Glutamatergic neuron (in vitro differentiated cells): ENCODE data around the gene DDX42. TPM values are rescaled to one million over a fixed set of nuclear protein-coding genes. Genes with fewer than 3 reads are reported as not detected.
"Not testable (repeated sequence)": the region's sequence is repeated elsewhere in the genome, so short reads cannot be mapped to it uniquely, and the experiment has no call there.

ENCODE experiments used
- DNase-seq: peaks from one replicate; pipeline ENCODE4 v3.0.0; 2022
- H3K27ac Mint-ChIP-seq: one replicate; pipeline ENCODE4 v1.8.0; 2020; ENCODE audit warnings: mild to moderate bottlenecking, mixed read lengths, inconsistent platforms; ENCODE audit not compliant: unreplicated experiment
- H3K27me3 Mint-ChIP-seq: one replicate; pipeline ENCODE4 v1.8.0; 2020; ENCODE audit warnings: mild to moderate bottlenecking, moderate library complexity, mixed read lengths, inconsistent platforms; ENCODE audit not compliant: unreplicated experiment
- H3K36me3 Mint-ChIP-seq: one replicate; pipeline ENCODE4 v1.8.0; 2020; ENCODE audit warnings: mild to moderate bottlenecking, mixed read lengths, inconsistent platforms; ENCODE audit not compliant: unreplicated experiment
- H3K4me1 Mint-ChIP-seq: one replicate; pipeline ENCODE4 v1.8.0; 2020; ENCODE audit warnings: mild to moderate bottlenecking, low read depth, mixed read lengths, inconsistent platforms; ENCODE audit not compliant: unreplicated experiment
- H3K4me3 Mint-ChIP-seq: one replicate; pipeline ENCODE4 v1.8.0; 2020; ENCODE audit warnings: mild to moderate bottlenecking, mixed read lengths, inconsistent platforms; ENCODE audit not compliant: unreplicated experiment
- H3K9me3 Mint-ChIP-seq: one replicate; pipeline ENCODE4 v1.8.0; 2020; ENCODE audit warnings: mild to moderate bottlenecking, moderate library complexity, mixed read lengths, inconsistent platforms; ENCODE audit not compliant: unreplicated experiment
- total RNA-seq: library from RNA; stranded (reverse); fragmentation: NEBNext Ultra II Directional; extraction: Animal tissue kit (Norgen Biotek cat#: 25700); gene quantifications from one replicate; pipeline ENCODE4 v1.2.1, GENCODE V29; 2021; ENCODE audit not compliant: unreplicated experiment
- TF ChIP-seq, protein P1 (sequence below): fragments of 200-600 bp; sonication (generic); IDR thresholded peaks from one replicate; pipeline ENCODE4 v1.5.0; 2021; ENCODE audit not compliant: partially characterized antibody, unreplicated experiment

The DDX42 gene
- total RNA-seq, 1 donor from 2014 or later, result 181 TPM

DNA sequence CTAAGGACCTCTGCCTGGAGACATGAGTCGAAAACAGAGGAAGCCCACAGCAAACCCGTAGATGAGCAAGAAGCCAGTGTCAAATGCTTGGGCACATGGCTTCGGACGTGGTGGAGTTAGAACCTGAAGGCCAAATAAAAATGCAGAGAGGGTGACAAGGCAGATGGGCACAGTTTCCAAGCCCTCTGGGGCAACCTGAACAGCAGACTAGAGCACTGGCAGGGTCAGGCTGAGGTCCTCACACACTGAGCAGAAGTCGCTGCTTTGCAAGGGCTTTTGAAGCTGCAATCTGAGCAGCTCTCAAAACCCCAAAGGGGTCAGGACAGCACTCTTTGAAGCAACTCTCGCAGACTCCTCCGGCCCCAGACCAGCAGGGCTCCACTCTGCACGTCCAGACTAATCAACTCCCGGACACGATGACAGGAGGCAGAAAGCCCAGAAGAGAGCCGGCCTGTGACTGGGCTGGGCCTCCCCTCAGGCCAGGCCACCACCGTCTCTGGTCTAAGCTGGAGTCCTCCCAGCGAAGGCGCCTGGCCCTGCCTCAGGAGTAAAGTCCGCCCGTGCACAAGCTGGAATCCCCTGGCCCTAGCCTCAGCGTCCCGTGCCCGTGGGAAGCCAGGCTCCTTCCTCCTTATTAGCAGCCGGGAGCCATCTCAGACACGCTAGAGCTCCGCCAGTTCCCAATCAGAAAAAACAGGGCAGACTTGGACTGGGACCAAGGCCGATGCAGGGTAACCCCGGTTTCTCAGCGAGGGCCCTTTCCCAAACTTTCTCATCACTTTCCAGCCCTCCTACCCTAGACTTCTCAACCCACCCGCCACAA is 67.6 kb downstream of the DDX42 start:
- no peaks in the 10 kb centered on the region for H3K36me3 Mint-ChIP-seq
- peaks cover 12% of the 10 kb centered on the region for H3K4me1 Mint-ChIP-seq
- H3K4me3 Mint-ChIP-seq, result peak overlapping the region; percentile 95
- DNase-seq, result peak; percentile 69
- H3K9me3 Mint-ChIP-seq, result peaks cover 18% of the 10 kb centered on the region
- H3K27ac Mint-ChIP-seq, result peak overlapping the region; percentile 92
- TF ChIP-seq, protein P1, sequence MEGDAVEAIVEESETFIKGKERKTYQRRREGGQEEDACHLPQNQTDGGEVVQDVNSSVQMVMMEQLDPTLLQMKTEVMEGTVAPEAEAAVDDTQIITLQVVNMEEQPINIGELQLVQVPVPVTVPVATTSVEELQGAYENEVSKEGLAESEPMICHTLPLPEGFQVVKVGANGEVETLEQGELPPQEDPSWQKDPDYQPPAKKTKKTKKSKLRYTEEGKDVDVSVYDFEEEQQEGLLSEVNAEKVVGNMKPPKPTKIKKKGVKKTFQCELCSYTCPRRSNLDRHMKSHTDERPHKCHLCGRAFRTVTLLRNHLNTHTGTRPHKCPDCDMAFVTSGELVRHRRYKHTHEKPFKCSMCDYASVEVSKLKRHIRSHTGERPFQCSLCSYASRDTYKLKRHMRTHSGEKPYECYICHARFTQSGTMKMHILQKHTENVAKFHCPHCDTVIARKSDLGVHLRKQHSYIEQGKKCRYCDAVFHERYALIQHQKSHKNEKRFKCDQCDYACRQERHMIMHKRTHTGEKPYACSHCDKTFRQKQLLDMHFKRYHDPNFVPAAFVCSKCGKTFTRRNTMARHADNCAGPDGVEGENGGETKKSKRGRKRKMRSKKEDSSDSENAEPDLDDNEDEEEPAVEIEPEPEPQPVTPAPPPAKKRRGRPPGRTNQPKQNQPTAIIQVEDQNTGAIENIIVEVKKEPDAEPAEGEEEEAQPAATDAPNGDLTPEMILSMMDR, result no peak
- peaks cover 17% of the 10 kb centered on the region for H3K27me3 Mint-ChIP-seq

DNA sequence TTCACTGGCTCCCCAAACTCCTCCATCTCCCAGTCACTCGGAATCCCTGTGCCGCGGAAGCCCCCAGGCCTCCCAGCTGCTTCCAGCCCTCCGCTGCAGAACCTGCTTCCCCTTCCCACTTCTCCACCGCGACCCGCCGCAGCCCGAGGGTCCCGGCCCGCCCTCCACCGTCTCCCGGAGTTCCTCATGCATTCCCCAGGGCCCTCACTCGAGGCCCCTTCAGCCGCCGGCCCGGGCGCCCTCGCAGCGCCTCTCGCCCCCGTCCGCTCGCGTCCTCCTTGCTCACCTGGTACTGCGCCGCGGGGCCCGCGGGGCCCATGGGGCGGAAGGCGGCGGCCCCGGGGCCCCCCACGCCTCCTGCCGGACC is 68.2 kb downstream of the DDX42 start:
- peaks cover 12% of the 10 kb centered on the region for H3K4me1 Mint-ChIP-seq
- H3K27me3 Mint-ChIP-seq, result peaks cover 16% of the 10 kb centered on the region
- no peaks in the 10 kb centered on the region for H3K36me3 Mint-ChIP-seq
- peaks cover 18% of the 10 kb centered on the region for H3K9me3 Mint-ChIP-seq
- peak overlapping the region; percentile 92 for H3K27ac Mint-ChIP-seq
- peak; percentile 48 for DNase-seq
- H3K4me3 Mint-ChIP-seq, result peak overlapping the region; percentile 95
- TF ChIP-seq, protein P1, result no peak

DNA sequence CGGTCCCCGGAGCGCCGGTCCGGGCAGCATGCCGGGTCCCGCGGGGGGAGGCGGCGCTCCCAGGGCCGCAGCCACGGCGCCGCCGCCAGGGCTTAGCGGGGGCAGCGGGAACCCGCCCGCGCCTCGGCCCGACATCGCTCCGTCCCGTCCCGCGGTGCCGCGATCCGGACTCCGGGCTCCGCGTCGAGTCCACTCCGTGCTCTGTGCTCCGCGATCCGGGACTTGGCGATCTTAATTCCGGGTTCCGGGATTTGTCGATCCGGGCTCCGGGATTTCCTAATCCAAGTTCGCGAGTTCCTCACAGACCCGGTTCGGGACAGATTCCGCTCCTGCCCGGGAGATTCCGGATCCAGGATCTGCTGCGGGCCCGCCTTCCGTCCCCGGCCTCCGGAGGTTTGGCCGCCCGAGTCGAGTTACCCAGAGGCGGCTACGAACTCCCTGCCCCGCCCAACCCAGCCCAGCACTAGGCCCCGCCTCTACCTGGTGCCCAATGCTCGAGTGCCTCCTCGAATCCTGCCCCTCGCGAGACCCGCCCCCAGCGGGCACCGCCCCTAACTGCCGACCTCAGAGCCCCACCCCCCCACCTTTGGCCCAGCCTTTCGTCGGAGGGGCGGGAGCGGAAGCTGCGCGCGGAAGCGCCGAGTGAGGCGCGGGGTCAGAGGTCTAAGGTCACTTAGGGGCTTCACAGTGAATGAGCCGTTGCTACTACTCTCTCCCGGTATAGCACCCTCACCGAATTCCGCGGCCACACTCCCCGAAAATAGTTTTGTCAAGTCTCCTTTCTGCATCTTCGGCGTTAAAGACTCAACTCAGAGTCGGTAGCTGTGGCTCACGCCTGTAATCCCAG is 68.8 kb downstream of the DDX42 start, which contains the start of gene SMARCD2:
SMARCD2 (minus strand) TSS at position 146 of the 847 bp plus-strand sequence; CDS start at position 135, 11 bp downstream.
- Mint-ChIP-seq H3K9me3 (peaks cover 18% of the 10 kb centered on the region), H3K27ac (peak within 1 kb of the TSS; percentile 92), H3K4me1 (peaks cover 12% of the 10 kb centered on the region), H3K27me3 (peaks cover 18% of the 10 kb centered on the region), H3K4me3 (peak within 1 kb of the TSS; percentile 95), H3K36me3 (peaks cover 1% of the 10 kb centered on the region)
- peak; percentile 99 for DNase-seq
- TF ChIP-seq, protein P1, result no peak

DNA sequence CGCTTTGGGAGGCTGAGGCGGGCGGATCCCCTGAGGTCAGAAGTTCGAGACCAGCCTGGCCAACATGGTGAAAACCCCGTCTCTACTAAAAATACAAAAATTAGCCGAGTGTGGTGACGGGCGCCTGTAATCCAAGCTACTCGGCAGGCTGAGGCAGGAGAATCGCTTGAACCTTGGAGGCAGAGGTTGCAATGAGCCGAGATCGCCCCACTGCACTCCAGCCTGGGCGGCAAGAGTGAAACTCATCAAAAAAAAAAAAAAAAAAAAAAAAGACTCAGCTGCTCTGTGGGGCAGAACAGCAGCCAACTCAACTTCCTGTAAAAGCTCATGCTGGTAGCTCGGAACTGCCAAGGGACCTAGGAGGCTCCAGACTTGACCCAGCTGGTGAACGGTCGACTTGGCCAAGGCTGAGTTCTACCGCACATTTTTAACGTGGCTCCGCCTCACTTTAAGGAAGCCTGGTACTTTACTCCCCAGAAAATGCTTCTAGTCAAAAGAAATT is 69.5 kb downstream of the DDX42 start:
- Mint-ChIP-seq H3K9me3 (peaks cover 18% of the 10 kb centered on the region), H3K27me3 (peaks cover 23% of the 10 kb centered on the region), H3K4me3 (peak overlapping the region; percentile 83), H3K4me1 (peaks cover 12% of the 10 kb centered on the region)
- not testable (repeated sequence) for H3K27ac Mint-ChIP-seq, DNase-seq, H3K36me3 Mint-ChIP-seq

DNA sequence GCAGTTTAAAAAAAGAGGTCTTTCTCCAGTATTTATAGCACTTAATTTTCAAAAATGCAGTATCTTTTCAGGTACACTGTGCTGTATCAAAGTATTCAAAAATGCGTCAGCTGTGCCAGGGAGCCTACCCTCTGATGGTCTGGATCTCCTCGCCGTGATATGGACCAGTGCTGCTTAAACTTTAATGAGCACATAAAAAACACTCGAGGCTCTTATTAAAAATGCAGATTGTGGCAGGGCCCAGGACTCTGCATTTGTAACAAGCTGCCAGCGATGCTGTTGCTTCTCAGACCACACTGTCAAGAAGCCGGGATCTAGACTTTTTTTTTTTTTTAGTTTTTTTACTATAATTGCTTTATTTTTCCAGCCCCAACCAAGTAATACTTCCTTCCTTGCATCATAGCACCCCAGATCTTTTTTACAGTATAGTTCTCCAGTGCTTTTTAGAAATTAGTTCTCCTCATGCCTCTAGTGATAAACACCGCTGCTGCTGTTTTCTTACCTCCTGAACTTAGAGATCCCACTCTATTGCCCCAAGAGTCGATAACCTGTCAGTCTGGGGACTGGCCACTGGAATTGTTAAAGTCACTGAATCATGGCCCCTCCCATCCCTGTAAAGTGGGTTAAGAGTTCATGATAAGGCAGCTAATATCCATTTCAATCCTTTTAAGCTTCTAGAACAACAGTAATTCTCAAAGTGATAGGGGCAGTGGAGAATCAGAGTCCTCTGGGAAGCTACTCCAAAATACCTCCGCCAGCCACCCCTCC is 70.1 kb downstream of the DDX42 start:
- TF ChIP-seq, protein P1, result no peak
- DNase-seq, result no peak
- no peak overlapping the region for H3K27ac Mint-ChIP-seq
- H3K4me1 Mint-ChIP-seq, result peaks cover 10% of the 10 kb centered on the region
- peaks cover 23% of the 10 kb centered on the region for H3K9me3 Mint-ChIP-seq
- peaks cover 7% of the 10 kb centered on the region for H3K36me3 Mint-ChIP-seq
- peaks cover 26% of the 10 kb centered on the region for H3K27me3 Mint-ChIP-seq
- peak overlapping the region; percentile 83 for H3K4me3 Mint-ChIP-seq
